ENCODE measurements around the gene BPIFB2. TPM values are rescaled to one million over a fixed set of nuclear protein-coding genes. Genes with fewer than 3 reads are reported as not detected.

BPIFB2 gene
- total RNA-seq, 1 donor from 2014 or later = not detected

DNA sequence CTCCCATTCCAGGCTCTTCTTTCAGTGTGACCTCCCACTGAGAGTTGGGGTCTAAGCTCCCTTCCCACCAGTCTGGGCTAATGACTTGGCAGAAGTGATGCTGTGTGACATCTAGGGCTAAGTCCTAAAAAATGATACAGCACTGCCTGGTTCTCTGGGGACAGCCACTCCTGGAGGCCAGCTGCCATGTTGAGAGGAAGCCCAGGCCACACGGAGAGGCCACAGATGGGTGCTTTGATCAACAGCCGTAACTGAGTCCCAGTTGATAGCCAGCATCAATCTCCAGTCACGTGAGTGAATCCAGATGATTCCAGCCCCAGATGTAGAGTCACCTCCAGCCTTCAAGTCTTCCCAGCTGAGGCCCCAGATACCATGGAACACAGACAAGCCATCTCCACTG, 17.1 kb upstream of the BPIFB2 start:
- intact Hi-C loops (cut with DNase I) = no loop called here
- Histone ChIP-seq H3K4me3 (no peak overlapping the region), H3K27ac (no peak overlapping the region), H3K4me1 (no peaks in the 10 kb centered on the region), H3K9me3 (no peaks in the 10 kb centered on the region), H3K27me3 (no peaks in the 10 kb centered on the region), H3K36me3 (no peaks in the 10 kb centered on the region)
- no peak for DNase-seq (ENCODE audit: extremely low spot score in 2 of 2)
- no peak for TF ChIP-seq POLR2AphosphoS5 (IDR thresholded peaks at IDR 0.05; ENCODE audit: insufficient read depth in 1 of 2, low read depth in 1 of 2)
- TF ChIP-seq CTCF (IDR thresholded peaks at IDR 0.05) = no peak
- no peak for TF ChIP-seq POLR2A (IDR thresholded peaks at IDR 0.05)

DNA sequence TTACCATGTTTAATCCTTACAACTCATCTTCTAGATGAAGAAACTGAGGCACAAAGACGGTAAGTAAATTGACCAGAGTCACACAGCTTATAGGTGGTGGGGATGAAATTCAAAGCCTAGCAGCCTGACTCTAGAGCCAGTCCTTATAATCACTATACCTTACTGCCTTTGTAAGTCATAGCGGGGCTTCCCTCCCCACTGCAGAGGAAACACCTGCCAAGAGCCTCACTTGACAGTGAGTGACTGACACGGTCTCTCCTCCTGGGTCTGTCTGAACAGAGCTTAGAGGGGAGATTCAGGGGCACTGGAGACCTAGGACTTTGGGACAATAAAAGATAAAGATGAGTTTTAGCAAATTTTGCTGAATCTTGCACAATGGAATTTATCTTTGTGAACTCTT, 16.1 kb upstream of the BPIFB2 start:
- H3K4me3 ChIP-seq = no peak overlapping the region
- no peak for DNase-seq (ENCODE audit: extremely low spot score in 2 of 2)
- no peaks in the 10 kb centered on the region for H3K4me1 ChIP-seq
- H3K36me3 ChIP-seq = no peaks in the 10 kb centered on the region
- H3K27ac ChIP-seq = no peak overlapping the region
- H3K9me3 ChIP-seq = no peaks in the 10 kb centered on the region
- TF ChIP-seq POLR2A (IDR thresholded peaks at IDR 0.05) (no peak), POLR2AphosphoS5 (IDR thresholded peaks at IDR 0.05; ENCODE audit: insufficient read depth in 1 of 2, low read depth in 1 of 2) (no peak), CTCF (IDR thresholded peaks at IDR 0.05) (no peak)
- intact Hi-C loops (cut with DNase I) = no loop called here
- H3K27me3 ChIP-seq = no peaks in the 10 kb centered on the region

GRCh38 chr20:32991792-32992641, 15.5 kb upstream of the BPIFB2 start:
- intact Hi-C loops (cut with DNase I) = no loop called here
- Histone ChIP-seq H3K4me1 (no peaks in the 10 kb centered on the region), H3K27ac (no peak overlapping the region), H3K4me3 (no peak overlapping the region), H3K27me3 (no peaks in the 10 kb centered on the region), H3K36me3 (no peaks in the 10 kb centered on the region), H3K9me3 (no peaks in the 10 kb centered on the region)
- no peak for DNase-seq (ENCODE audit: extremely low spot score in 2 of 2)
- TF ChIP-seq POLR2A (IDR thresholded peaks at IDR 0.05) (no peak), CTCF (IDR thresholded peaks at IDR 0.05) (no peak), POLR2AphosphoS5 (IDR thresholded peaks at IDR 0.05; ENCODE audit: insufficient read depth in 1 of 2, low read depth in 1 of 2) (no peak)

GRCh38 chr20:32993496-32994050, 13.9 kb upstream of the BPIFB2 start:
- intact Hi-C loops (cut with DNase I) = no loop called here

More at GRCh38 chr20:32993496-32994050, 13.9 kb upstream of the BPIFB2 start:
- no peaks in the 10 kb centered on the region for H3K36me3 ChIP-seq
- TF ChIP-seq CTCF (IDR thresholded peaks at IDR 0.05) (no peak), POLR2A (IDR thresholded peaks at IDR 0.05) (no peak), POLR2AphosphoS5 (IDR thresholded peaks at IDR 0.05; ENCODE audit: insufficient read depth in 1 of 2, low read depth in 1 of 2) (no peak)
- no peak for DNase-seq (ENCODE audit: extremely low spot score in 2 of 2)
- H3K27ac ChIP-seq = no peak overlapping the region
- H3K4me3 ChIP-seq = no peak overlapping the region
- H3K4me1 ChIP-seq = no peaks in the 10 kb centered on the region
- no peaks in the 10 kb centered on the region for H3K9me3 ChIP-seq
- H3K27me3 ChIP-seq = no peaks in the 10 kb centered on the region
